Activated naive CD4-positive, alpha-beta T cell treated with anti-CD3 and anti-CD28 coated beads for 36 hours (primary cell): ENCODE data around the gene ADGB. TPM values are rescaled to one million over a fixed set of nuclear protein-coding genes. Genes with fewer than 3 reads are reported as not detected.

ENCODE experiments used
- CTCF ChIA-PET: fragments of 350-600 bp; sonication (Branson Sonifier 250); formaldehyde crosslinking; loops from one replicate; lab custom pipeline; 2021; ENCODE audit warnings: antibody characterized with exemption; lab: Charles Lee
- DNase-seq: peaks from one replicate; pipeline ENCODE4 v3.0.0-alpha.2; 2020
- H3K27ac Mint-ChIP-seq: one replicate; pipeline ENCODE4 v1.8.0; 2021; ENCODE audit warnings: mild to moderate bottlenecking, mixed read lengths
- H3K27me3 Mint-ChIP-seq: one replicate; pipeline ENCODE4 v1.8.0; 2021; ENCODE audit warnings: low read depth, mixed read lengths
- H3K36me3 Mint-ChIP-seq: one replicate; pipeline ENCODE4 v1.8.0; 2021; ENCODE audit warnings: low read depth, mixed read lengths
- H3K4me1 Mint-ChIP-seq: one replicate; pipeline ENCODE4 v1.8.0; 2021; ENCODE audit warnings: low read depth, mixed read lengths
- H3K4me3 Mint-ChIP-seq: one replicate; pipeline ENCODE4 v1.8.0; 2021; ENCODE audit warnings: mild to moderate bottlenecking, moderate library complexity, mixed read lengths
- H3K9me3 Mint-ChIP-seq: one replicate; pipeline ENCODE4 v1.8.0; 2021; ENCODE audit warnings: mixed read lengths
- intact Hi-C: fragments of 100-400 bp; cut with micrococcal nuclease; formaldehyde crosslinking; loops from one replicate; pipeline ENCODE4 v1.15.1; 2023
- total RNA-seq, 2 experiments: library from RNA; stranded (reverse); gene quantifications; one replicate each; pipeline ENCODE4 v1.2.3, GENCODE V29; 2021

Gene ADGB
- total RNA-seq, 2 experiments from 2014 or later, result not detected

DNA sequence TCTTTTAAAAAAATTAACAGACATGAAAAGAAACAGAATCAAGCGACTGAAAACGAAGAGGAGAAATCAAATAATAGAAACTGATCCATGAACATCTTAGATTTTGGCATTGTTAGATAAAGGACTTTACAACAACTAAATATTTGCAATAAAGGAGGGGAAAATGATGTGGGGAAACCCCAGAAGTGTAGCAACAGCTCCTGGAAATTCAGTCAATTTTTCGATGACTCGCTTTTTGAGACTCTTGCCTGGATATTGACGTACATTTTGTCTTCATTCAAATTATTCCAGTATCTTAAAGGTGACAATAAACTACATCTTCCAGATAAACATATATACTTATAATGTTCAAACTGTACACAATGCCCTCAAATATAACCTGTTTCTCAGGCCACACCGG is 44.1 kb downstream of the ADGB start:
- H3K27ac Mint-ChIP-seq, result no peak overlapping the region
- H3K9me3 Mint-ChIP-seq, result no peaks in the 10 kb centered on the region
- DNase-seq, result no peak
- no peak overlapping the region for H3K4me3 Mint-ChIP-seq
- H3K4me1 Mint-ChIP-seq, result no peaks in the 10 kb centered on the region
- intact Hi-C loops, result no loop called here
- CTCF ChIA-PET, result no interaction called here
- H3K36me3 Mint-ChIP-seq, result no peaks in the 10 kb centered on the region
- H3K27me3 Mint-ChIP-seq, result peaks cover 7% of the 10 kb centered on the region

DNA sequence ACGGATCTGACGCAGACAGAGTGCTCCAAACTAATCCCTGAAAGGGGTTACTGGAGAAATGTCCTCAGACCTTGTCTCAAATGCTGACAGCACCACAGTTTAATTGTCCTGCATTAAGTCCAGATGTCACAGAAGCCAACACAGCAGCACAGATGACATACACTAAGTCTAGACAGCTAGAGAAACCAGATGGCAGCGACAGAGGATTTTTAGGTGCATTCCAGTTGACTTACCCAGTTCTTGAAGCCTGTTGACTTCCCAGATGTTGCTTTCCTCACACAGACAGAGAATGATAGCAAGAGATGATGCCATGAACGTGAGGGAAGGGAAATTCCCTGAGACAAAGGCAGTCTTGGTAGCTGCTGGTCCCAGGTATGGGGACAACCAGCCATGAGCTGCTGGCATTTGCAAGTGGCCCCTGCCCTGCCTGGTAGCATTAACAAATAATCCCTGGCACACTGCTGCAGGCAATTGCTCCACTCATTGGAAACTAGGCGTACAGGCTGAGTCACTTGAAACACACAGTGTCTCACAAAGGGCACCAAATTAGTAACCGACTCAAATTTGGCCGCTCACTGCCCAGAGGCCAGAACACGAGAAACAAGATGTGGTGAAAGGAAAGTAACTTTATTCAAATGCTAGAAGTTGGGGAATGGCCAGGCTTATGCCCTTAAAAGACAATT is 52.2 kb downstream of the ADGB start:
- CTCF ChIA-PET, result no interaction called here
- Mint-ChIP-seq H3K27ac (no peak overlapping the region), H3K4me3 (no peak overlapping the region)

DNA sequence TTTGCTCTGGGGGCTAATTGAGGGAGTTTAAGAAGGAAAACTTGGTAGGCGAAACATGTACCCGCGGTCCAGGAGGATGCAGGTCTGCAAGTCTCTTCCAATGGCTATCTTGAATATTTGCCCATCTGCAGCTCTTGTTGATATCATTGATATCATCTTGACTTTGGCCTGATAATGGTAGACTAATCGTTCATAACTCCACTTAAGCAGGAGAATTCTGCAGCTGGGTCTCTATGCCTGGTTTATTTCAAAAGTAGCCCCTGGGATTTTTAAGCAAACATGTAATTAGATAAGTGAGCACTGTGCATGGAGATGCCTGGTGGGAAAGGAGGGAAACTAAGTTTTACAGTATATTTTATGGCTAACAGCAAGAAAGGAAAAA is 52.7 kb downstream of the ADGB start:
- peaks cover 2% of the 10 kb centered on the region for H3K9me3 Mint-ChIP-seq
- no peak overlapping the region for H3K4me3 Mint-ChIP-seq
- no peak for DNase-seq
- H3K4me1 Mint-ChIP-seq, result no peaks in the 10 kb centered on the region
- H3K27me3 Mint-ChIP-seq, result peaks cover 4% of the 10 kb centered on the region
- H3K36me3 Mint-ChIP-seq, result no peaks in the 10 kb centered on the region
- CTCF ChIA-PET, result no interaction called here
- intact Hi-C loops, result no loop called here
- no peak overlapping the region for H3K27ac Mint-ChIP-seq

More for the DNA sequence above, 52.2 kb downstream of the ADGB start:
- peaks cover 2% of the 10 kb centered on the region for H3K9me3 Mint-ChIP-seq
- intact Hi-C loops, result no loop called here
- H3K36me3 Mint-ChIP-seq, result no peaks in the 10 kb centered on the region
- H3K4me1 Mint-ChIP-seq, result no peaks in the 10 kb centered on the region
- peaks cover 4% of the 10 kb centered on the region for H3K27me3 Mint-ChIP-seq
- no peak for DNase-seq

DNA sequence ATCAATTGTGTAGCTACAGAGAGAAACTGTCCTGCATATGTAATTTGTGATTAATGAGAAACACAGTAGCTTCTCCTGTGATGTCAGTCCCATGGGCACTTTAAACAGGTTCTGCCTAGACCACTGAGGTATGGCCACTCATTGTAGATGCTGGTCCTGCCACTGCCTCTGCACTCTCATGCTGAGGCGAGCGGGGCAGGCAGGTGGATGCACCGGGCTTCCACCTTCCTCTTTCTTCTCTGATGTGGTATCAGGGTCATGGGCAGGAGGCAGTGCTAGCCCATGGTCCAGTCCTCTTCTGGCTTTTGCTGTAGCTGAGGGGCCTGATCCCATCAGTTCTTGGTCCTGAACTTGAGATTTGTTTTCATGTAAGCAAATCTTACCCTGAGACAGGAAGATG is 58.7 kb downstream of the ADGB start:
- peaks cover 4% of the 10 kb centered on the region for H3K27me3 Mint-ChIP-seq
- H3K4me1 Mint-ChIP-seq, result no peaks in the 10 kb centered on the region
- intact Hi-C loops, result no loop called here
- H3K9me3 Mint-ChIP-seq, result peaks cover 3% of the 10 kb centered on the region
- DNase-seq, result no peak
- no peaks in the 10 kb centered on the region for H3K36me3 Mint-ChIP-seq
- H3K4me3 Mint-ChIP-seq, result no peak overlapping the region
- CTCF ChIA-PET, result no interaction called here
- H3K27ac Mint-ChIP-seq, result no peak overlapping the region

DNA sequence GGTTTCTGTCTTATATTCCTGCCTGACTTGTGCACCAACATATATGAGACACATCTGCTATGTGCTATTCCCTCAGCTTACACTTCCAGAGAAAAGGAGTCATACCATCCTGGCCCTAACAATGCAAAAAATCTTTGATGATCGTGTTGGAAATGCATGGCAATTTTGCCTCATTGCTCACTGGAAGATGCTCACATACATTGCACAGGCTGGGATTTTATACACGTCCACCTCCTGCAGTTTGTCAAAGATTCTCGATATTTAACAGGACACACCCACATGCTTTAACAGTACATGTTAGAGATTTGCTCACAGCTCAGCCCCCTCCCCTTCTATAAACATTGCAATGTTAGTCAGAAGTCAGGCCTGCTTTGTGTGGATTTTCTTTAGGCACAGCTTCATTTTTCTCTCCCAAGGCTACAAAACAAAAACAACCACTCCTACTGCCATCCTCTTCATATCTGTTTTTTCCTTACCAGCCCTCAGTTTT is 66.1 kb downstream of the ADGB start:
- Mint-ChIP-seq H3K9me3 (peaks cover 3% of the 10 kb centered on the region), H3K4me1 (no peaks in the 10 kb centered on the region), H3K4me3 (no peak overlapping the region), H3K36me3 (no peaks in the 10 kb centered on the region), H3K27ac (no peak overlapping the region), H3K27me3 (peaks cover 11% of the 10 kb centered on the region)
- CTCF ChIA-PET, result no interaction called here
- DNase-seq, result no peak
- intact Hi-C loops, result no loop called here

DNA sequence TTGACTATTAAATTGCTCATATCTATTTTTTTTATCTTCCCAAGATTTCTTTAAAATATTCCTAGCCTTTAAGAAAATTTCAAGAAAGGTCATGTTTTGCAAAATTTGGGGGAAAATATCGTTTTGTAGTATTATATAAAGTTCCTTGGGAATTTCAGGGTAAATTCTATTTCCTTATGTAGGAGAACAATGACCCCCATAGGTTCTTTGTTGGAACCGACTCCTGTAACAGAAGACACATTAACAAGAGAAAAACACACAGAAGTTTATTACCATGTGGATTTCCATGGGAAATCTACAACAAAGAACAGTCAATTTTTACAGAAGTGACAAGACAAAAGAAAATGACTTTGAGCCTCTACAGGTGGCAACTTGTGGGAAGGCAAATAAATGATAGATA is 68.1 kb downstream of the ADGB start:
- CTCF ChIA-PET, result no interaction called here
- no peaks in the 10 kb centered on the region for H3K36me3 Mint-ChIP-seq
- intact Hi-C loops, result no loop called here
- no peaks in the 10 kb centered on the region for H3K4me1 Mint-ChIP-seq
- no peak overlapping the region for H3K4me3 Mint-ChIP-seq
- H3K27ac Mint-ChIP-seq, result no peak overlapping the region
- H3K27me3 Mint-ChIP-seq, result peaks cover 17% of the 10 kb centered on the region
- peaks cover 3% of the 10 kb centered on the region for H3K9me3 Mint-ChIP-seq
- no peak for DNase-seq

DNA sequence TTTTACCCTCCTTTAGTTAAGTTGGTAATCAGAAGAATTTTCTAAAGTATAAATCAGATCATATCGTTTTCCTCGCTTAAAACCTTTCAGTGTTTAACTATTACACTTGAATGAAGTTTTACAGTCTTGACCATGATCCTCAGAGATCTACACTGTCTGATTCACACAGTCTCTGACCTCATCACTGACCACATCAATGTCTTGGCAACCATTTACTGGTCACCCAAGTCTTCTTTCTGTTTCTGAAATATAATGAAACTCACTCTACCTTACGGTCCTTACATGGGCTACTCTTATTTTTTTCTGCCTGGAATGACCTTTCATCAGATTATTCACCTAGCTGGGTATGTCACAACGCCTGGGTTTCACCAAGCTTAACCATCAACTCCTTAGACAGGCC is 71.4 kb downstream of the ADGB start:
- DNase-seq, result no peak
- CTCF ChIA-PET, result no interaction called here
- H3K27me3 Mint-ChIP-seq, result peaks cover 14% of the 10 kb centered on the region
- H3K27ac Mint-ChIP-seq, result no peak overlapping the region
- no peaks in the 10 kb centered on the region for H3K9me3 Mint-ChIP-seq
- H3K4me1 Mint-ChIP-seq, result no peaks in the 10 kb centered on the region
- intact Hi-C loops, result no loop called here
- no peak overlapping the region for H3K4me3 Mint-ChIP-seq
- H3K36me3 Mint-ChIP-seq, result no peaks in the 10 kb centered on the region

DNA sequence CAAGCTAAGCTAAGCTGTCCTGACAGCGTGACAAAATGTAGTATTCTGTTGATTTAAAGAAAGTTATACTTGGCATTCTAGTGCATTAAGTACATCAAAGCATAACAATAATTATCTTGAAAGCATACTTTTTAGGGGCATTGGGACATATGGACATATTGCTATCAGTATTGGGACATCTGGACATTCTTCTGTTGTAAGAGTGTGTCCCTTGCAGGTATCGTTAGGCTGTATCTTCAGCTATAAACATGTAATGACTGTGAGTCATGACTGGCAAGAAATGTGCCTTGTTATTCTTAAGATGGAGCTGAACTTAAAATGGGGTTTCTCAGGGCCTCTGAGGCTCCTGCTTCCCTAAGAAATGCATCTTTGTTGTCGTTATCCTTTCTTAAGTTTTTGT is 74.3 kb downstream of the ADGB start:
- no peak for DNase-seq
- Mint-ChIP-seq H3K9me3 (no peaks in the 10 kb centered on the region), H3K4me1 (no peaks in the 10 kb centered on the region), H3K4me3 (no peak overlapping the region), H3K27me3 (peaks cover 11% of the 10 kb centered on the region), H3K36me3 (no peaks in the 10 kb centered on the region), H3K27ac (no peak overlapping the region)
- CTCF ChIA-PET, result no interaction called here
- intact Hi-C loops, result no loop called here

DNA sequence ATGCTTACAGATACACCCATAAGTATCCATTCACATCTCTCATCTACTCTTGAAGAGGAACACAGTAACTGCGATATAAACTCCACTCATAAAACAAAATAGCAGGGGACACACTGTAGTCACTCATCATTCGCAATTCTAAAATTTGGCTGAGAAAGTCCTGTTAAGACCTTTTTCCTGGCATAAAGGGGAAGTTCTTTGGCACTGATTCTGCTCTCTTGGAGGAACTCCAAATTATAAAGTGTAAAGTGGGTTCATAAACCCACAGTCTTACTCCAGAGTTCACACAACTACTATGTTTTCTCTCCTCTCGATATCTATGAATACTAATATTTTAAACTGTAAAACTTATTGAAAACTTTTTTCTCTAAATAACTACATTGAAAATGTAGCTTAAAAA is 80.6 kb downstream of the ADGB start:
- H3K36me3 Mint-ChIP-seq, result no peaks in the 10 kb centered on the region
- CTCF ChIA-PET, result no interaction called here
- H3K9me3 Mint-ChIP-seq, result no peaks in the 10 kb centered on the region
- no peaks in the 10 kb centered on the region for H3K27me3 Mint-ChIP-seq
- no peak overlapping the region for H3K27ac Mint-ChIP-seq
- H3K4me1 Mint-ChIP-seq, result no peaks in the 10 kb centered on the region
- intact Hi-C loops, result no loop called here
- no peak for DNase-seq
- no peak overlapping the region for H3K4me3 Mint-ChIP-seq

DNA sequence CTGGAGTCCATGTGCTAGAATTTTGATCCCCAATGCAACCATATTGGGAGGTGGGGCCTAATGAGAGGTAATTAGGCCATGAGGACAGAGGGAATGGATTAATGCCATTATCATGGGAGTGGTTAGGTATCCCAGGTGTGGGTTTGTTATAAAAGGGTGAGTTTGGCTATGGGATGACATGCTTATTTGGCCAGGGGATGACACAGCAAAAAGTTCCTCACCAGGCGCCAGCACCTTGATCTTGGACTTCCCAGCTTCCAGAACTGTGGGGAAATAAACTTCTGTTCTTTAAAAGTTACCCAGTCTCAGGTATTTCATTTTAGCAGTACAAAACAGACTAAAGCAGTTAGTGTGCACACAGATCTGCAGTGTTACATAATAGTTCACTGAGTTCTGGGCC is 84.1 kb downstream of the ADGB start:
- no peak for DNase-seq
- CTCF ChIA-PET, result no interaction called here
- H3K27me3 Mint-ChIP-seq, result no peaks in the 10 kb centered on the region
- H3K36me3 Mint-ChIP-seq, result no peaks in the 10 kb centered on the region
- H3K4me1 Mint-ChIP-seq, result no peaks in the 10 kb centered on the region
- H3K4me3 Mint-ChIP-seq, result no peak overlapping the region
- H3K27ac Mint-ChIP-seq, result no peak overlapping the region
- H3K9me3 Mint-ChIP-seq, result no peaks in the 10 kb centered on the region
- intact Hi-C loops, result no loop called here

DNA sequence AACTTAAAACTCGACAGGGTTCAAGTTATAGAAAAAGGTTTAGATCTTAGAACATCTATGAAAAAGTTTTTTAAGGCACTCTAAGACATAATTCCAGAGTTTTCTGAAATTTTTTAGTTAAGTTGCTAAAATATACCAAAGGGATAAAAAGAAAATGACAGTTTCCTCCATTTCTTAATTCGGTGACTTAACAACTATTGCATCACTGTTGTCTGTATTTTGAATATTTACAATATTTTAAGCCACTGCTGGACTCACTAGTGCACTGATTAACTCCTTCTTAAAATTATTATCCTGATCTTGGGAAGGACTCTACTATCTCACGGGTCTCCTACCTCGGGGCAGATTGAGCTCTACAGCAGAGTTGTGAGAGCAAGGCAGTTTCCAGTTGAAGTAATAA is 91.0 kb downstream of the ADGB start:
- Mint-ChIP-seq H3K36me3 (no peaks in the 10 kb centered on the region), H3K27me3 (peaks cover 5% of the 10 kb centered on the region), H3K27ac (no peak overlapping the region), H3K4me3 (no peak overlapping the region), H3K9me3 (no peaks in the 10 kb centered on the region), H3K4me1 (no peaks in the 10 kb centered on the region)
- intact Hi-C loops, result no loop called here
- CTCF ChIA-PET, result no interaction called here
- DNase-seq, result no peak

DNA sequence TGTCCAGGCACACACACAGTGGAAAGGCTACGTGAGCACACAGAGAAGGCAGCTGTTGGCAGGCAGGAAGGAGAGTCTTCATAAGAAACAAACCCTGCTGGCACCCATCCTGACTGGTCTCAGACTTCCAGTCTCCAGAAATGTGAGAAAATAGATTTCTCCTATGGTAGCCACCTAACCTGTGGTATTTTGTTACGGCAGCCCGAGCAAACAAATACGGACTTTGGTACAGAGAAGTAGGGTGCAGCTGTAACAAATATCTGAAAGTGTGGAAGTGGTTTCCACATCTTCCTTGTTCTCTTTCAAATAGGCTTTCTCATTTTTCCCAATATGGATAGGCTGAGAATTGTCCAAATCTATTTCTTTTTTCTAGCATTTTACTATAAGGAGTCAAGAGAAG is 94.6 kb downstream of the ADGB start:
- Mint-ChIP-seq H3K27ac (no peak overlapping the region), H3K4me3 (no peak overlapping the region), H3K27me3 (peaks cover 5% of the 10 kb centered on the region), H3K36me3 (no peaks in the 10 kb centered on the region), H3K4me1 (no peaks in the 10 kb centered on the region), H3K9me3 (no peaks in the 10 kb centered on the region)
- no peak for DNase-seq
- CTCF ChIA-PET, result no interaction called here
- intact Hi-C loops, result no loop called here

DNA sequence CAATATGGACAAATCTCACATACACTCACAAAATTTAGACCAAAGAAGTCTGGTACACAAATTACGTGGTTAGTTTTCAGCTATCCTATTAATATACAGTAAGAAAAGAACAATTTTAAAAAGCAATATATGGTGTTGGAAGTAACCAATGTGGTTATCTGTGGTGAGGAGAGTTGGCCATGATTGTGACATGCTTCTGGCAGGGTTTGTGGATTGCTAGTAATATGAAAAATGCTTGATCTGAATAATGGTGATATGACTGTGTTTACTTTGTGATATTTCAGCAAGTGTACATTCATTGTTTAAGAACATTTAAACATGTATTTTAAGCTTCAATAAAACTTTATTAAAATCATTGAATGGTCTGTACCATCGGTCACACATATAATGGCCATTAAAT is 99.1 kb downstream of the ADGB start:
- intact Hi-C loops, result no loop called here
- no peak for DNase-seq
- CTCF ChIA-PET, result interaction anchor here (2.2 kb wide), 1 partner anchor 770 kb away, joined by 13 read pairs; no protein-coding TSS in a partner anchor
- Mint-ChIP-seq H3K27me3 (peaks cover 3% of the 10 kb centered on the region), H3K4me1 (no peaks in the 10 kb centered on the region), H3K9me3 (no peaks in the 10 kb centered on the region), H3K27ac (no peak overlapping the region), H3K4me3 (no peak overlapping the region), H3K36me3 (no peaks in the 10 kb centered on the region)
